NT2/D1 (cell line): ENCODE measurements around the gene C19orf33.
A peak's percentile ranks its signal among the peaks of the same experiment; 100 is the strongest.

ENCODE experiments used
- DNase-seq: peaks from one replicate; pipeline ENCODE4 v3.0.0-alpha.2; 2011; ENCODE audit warnings: low read depth, low spot score
- H3K27me3 ChIP-seq: 2 replicates; pipeline ENCODE4 v1.6.0; 2011; ENCODE audit warnings: mild to moderate bottlenecking; ENCODE audit not compliant: insufficient read length, insufficient read depth
- H3K36me3 ChIP-seq: 2 replicates; pipeline ENCODE4 v1.6.1; 2011; ENCODE audit warnings: mild to moderate bottlenecking, low read length, mixed read lengths; ENCODE audit not compliant: insufficient read depth, insufficient read length
- H3K4me1 ChIP-seq: 2 replicates; pipeline ENCODE4 v1.5.1; 2011; ENCODE audit not compliant: insufficient read depth, insufficient read length
- H3K4me3 ChIP-seq: 2 replicates; pipeline ENCODE4 v1.5.1; 2011; ENCODE audit warnings: low read depth; ENCODE audit not compliant: insufficient read length
- H3K9ac ChIP-seq: 2 replicates; pipeline ENCODE4 v1.6.0; 2011; ENCODE audit warnings: low read depth; ENCODE audit not compliant: insufficient read length
- H3K9me3 ChIP-seq: 2 replicates; pipeline ENCODE4 v1.5.1; 2011; ENCODE audit warnings: mild to moderate bottlenecking, low read length; ENCODE audit not compliant: insufficient read depth
- SUZ12 ChIP-seq: IDR thresholded peaks from 2 replicates; pipeline ENCODE4 v1.6.1; 2011; ENCODE audit not compliant: insufficient read length, insufficient read depth; ENCODE audit errors: extremely low read depth
- YY1 ChIP-seq: IDR thresholded peaks from 2 replicates; pipeline ENCODE4 v1.6.1; 2011; ENCODE audit not compliant: insufficient read length, insufficient read depth
- ZNF274 ChIP-seq: IDR thresholded peaks from 2 replicates; pipeline ENCODE4 v1.6.1; 2011; ENCODE audit warnings: mild to moderate bottlenecking, low read depth, low read length

Gene C19orf33

DNA sequence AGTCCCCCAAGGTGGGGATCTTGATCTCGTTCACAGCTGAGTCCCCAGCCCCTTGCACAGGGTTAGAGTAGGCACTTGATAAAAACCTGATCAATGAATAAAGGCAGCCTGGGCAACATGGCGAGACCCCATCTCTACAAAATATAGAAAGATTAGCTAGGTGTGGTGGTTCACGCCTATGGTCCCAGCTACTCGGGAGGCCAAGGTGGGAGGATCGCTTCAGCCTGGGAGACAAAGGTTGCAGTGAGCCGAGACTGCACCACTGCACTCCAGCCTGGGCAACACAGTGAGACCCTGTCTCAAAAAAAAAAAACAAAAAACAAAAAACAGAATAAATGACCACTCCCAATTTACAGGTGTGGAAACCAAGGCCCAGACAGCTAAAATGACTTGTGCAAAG lies 6.9 kb downstream of the C19orf33 start:
- no peak for DNase-seq
- TF ChIP-seq ZNF274: no peak
- Histone ChIP-seq H3K9ac (no peak overlapping the region), H3K36me3 (peaks cover 38% of the 10 kb centered on the region), H3K9me3 (no peaks in the 10 kb centered on the region), H3K4me3 (no peak overlapping the region), H3K4me1 (no peaks in the 10 kb centered on the region), H3K27me3 (no peaks in the 10 kb centered on the region)

DNA sequence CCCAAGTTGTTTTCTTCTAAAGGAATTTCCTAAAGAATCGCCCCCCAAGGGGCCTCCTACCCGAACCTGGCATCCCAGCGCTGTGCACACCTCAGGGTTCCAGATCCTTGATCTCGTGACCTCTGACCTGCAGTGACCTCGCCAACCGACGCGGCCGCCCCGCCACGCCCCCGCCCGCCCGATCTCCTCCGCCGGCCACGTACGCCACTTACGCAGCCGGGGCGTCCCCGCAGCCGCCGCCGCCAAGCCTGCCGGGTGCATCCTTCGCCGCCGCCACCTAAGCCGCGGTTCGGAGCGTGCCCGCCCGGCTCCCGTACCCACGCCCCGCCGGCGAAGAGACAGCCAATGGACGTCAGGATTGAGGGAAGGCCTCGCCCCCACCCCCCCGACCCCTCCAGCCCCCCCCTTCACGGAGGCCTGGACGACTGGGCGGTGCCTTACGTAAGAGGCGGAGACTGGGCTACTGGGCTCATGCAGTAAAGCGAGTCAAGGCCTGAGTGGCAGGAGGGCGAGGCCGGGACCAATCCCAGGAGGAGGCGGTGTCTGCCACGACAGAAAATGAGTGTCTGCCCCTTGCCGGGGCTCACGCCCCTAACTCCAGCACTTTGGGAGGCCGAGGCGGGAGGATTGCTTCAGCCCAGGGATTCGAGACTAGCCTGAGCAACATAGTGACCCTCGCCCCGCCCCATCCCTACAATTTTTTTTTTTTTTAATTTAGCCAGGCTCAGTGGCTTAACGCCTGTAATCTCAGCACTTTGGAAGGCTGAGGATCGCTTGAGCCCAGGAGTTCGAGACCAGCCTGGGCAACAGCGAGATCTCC lies 11.8 kb downstream of the C19orf33 start, which contains the start of gene YIF1B:
Gene YIF1B (minus strand): TSS at position 291 of the 820 bp plus-strand sequence. CDS start 30 bp downstream, at position 261.
- Histone ChIP-seq H3K9me3 (no peaks in the 10 kb centered on the region), H3K4me1 (peaks cover 4% of the 10 kb centered on the region), H3K4me3 (peak within 1 kb of the TSS; percentile 72), H3K36me3 (peaks cover 5% of the 10 kb centered on the region), H3K27me3 (peaks cover 32% of the 10 kb centered on the region), H3K9ac (peak within 1 kb of the TSS; percentile 92)
- TF ChIP-seq ZNF274 (no peak), SUZ12 (no peak), YY1 (no peak)
- peak; percentile 88 for DNase-seq

DNA sequence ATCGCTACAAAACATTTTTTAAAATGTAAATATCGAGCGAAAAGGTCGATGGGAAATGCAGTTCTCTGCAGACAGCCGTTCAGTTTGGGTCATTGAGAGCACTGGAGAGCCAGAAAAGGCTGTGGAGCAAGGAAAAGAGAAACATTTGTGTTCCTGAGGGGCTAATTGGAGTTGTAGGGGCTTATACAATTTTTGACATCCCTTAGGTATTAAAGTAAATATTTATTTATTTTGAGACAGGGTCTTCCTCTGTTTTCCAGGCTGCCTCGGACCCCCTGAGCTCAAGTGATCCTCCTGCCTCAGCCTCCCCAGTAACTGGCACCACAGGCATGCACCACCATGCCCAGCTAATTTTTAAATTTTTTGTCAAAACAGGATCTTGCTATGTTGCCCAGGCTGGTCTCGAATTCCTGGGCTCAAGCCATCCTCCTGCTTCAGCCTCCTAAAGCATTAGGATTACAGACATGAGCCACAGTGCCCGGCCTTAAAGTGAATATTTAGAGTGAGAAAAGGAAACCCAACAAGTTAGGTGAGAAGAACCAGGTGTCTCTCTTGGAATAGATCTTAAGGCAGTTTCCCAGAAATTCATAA lies 12.5 kb downstream of the C19orf33 start:
- TF ChIP-seq ZNF274 (no peak), YY1 (no peak), SUZ12 (no peak)
- DNase-seq: no peak
- Histone ChIP-seq H3K9me3 (no peaks in the 10 kb centered on the region), H3K27me3 (peaks cover 38% of the 10 kb centered on the region), H3K9ac (peak overlapping the region; percentile 72), H3K4me1 (peaks cover 8% of the 10 kb centered on the region), H3K36me3 (no peaks in the 10 kb centered on the region), H3K4me3 (peak overlapping the region; percentile 26)

DNA sequence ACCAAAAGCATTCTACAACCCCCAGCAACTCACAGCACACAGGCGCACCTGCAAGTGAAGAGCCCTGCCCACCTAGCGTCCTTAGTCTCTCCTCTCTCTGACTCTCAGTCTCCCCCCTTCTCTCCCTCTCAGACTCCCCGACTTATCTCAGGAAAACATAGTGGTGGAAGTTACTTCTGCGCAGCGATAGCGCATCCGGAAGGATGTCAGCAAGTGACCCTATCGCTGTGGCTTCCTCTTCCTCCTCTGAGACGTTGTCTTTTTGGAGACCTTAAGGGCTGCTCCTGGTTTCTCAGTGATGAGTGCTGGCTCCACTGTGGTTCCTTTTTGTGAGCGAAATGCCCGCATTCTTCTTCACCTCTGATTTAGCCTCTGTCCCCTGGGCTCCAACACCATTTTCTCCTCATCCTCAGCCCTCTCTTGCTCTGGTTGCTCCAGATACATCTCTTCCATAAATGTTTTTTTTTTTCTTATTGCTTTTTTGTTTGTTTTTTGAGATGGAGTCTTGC lies 13.1 kb downstream of the C19orf33 start:
- H3K4me1 ChIP-seq: peaks cover 10% of the 10 kb centered on the region

DNA sequence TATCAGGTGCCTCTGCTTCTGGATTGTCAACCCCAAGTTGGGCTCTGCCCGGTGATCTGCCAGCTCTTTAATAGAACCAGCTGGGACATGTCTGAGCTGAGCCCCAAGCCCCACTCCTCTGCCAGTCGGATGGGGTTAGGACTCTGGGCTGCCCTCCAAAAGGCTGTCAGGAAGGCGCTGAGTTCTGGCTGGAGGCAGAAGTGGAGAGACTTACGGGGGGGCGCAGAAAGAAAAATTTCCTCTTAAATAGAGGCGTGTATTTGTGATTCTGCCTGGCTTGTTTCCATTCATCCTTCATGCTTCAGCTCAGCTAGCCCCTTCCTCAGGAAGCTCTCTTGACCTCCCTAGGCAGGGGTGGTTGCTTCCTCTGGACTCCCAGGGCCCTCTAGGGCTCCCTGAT lies 14.6 kb downstream of the C19orf33 start:
- H3K4me1 ChIP-seq: peaks cover 10% of the 10 kb centered on the region
- no peaks in the 10 kb centered on the region for H3K9me3 ChIP-seq
- H3K27me3 ChIP-seq: peaks cover 46% of the 10 kb centered on the region
- no peak overlapping the region for H3K9ac ChIP-seq
- H3K4me3 ChIP-seq: no peak overlapping the region
- no peaks in the 10 kb centered on the region for H3K36me3 ChIP-seq
- no peak for DNase-seq
- no peak for TF ChIP-seq YY1
- no peak for TF ChIP-seq SUZ12
- no peak for TF ChIP-seq ZNF274

More for the DNA sequence above, 13.1 kb downstream of the C19orf33 start:
- no peak overlapping the region for H3K9ac ChIP-seq
- peaks cover 43% of the 10 kb centered on the region for H3K27me3 ChIP-seq
- no peak for TF ChIP-seq SUZ12
- H3K4me3 ChIP-seq: no peak overlapping the region
- no peaks in the 10 kb centered on the region for H3K9me3 ChIP-seq
- no peaks in the 10 kb centered on the region for H3K36me3 ChIP-seq
- DNase-seq: no peak

DNA sequence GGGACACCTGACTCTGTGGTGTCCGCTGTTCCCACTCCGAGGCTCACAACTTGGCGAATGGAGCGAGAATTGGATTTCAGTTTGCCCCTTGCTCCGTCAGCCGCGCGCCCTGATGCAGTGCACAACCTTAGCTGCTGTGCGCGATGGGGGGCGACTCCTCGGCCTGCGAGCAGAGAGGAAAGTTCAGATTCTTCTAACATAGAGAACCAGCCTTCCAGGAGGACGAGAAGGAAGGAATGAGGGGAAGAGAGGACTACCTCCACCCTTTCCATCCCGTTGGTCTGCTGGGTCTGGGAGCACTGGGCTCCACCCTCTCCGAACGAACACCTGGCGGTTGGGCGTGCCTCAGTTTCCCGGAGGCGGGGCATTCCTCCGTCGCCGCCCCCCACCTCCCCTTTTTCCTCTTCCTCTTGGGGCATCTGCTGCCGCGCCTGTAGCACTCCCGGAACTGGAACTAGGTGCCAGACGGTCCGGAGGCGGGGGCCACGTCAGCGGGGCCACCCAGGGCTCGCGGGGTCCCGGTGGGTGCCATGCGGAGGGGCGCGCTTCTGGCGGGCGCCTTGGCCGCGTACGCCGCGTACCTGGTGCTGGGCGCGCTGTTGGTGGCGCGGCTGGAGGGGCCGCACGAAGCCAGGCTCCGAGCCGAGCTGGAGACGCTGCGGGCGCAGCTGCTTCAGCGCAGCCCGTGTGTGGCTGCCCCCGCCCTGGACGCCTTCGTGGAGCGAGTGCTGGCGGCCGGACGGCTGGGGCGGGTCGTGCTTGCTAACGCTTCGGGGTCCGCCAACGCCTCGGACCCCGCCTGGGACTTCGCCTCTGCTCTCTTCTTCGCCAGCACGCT lies 15.6 kb downstream of the C19orf33 start, which contains the start of gene KCNK6:
Gene KCNK6 (plus strand): TSS at position 425 of the 838 bp plus-strand sequence. CDS start 106 bp downstream, at position 531.
- Histone ChIP-seq H3K9ac (peak within 1 kb of the TSS; percentile 64), H3K27me3 (peaks cover 46% of the 10 kb centered on the region), H3K36me3 (no peaks in the 10 kb centered on the region), H3K9me3 (no peaks in the 10 kb centered on the region), H3K4me3 (peak within 1 kb of the TSS; percentile 45), H3K4me1 (peaks cover 10% of the 10 kb centered on the region)
- no peak for DNase-seq
- TF ChIP-seq SUZ12 (no peak), YY1 (no peak), ZNF274 (no peak)
